ENCODE measurements around the gene PSMB3.

- TF ChIP-seq TAF1 (IDR thresholded peaks at IDR 0.05; ENCODE audit: borderline replicate concordance, insufficient read depth, low read length) (no peak), REST (IDR thresholded peaks at IDR 0.05; ENCODE audit: insufficient read depth in 1 of 2, low read depth in 2 of 2, low read length in 2 of 2) (no peak), SIN3A (IDR thresholded peaks at IDR 0.05; ENCODE audit: borderline replicate concordance, insufficient read depth, low read length) (no peak), POLR2AphosphoS5 (IDR thresholded peaks at IDR 0.05; ENCODE audit: low read depth, low read length) (no peak)
Observed at GRCh38 chr17:38710985-38711384, 41.6 kb upstream of the PSMB3 start.

Data from PFSK-1 (cell line).